Stimulated activated CD4-positive, alpha-beta T cell treated with anti-CD3 and anti-CD28 coated beads, Interleukin-15, amount 100 ng/mL, for 24 hours (primary cell): ENCODE measurements around the gene COL12A1.

ENCODE experiments used
- DNase-seq: peaks from one replicate; pipeline ENCODE4 v3.0.0-alpha.2; 2020

Gene COL12A1

GRCh38 chr6:75096966-75097365 lies 108.9 kb downstream of the COL12A1 start:
- no peak for DNase-seq

- no peak for DNase-seq
Observed at GRCh38 chr6:75094614-75095200, 111.1 kb downstream of the COL12A1 start.

GRCh38 chr6:75091467-75092190 lies 114.2 kb downstream of the COL12A1 start:
- no peak for DNase-seq

GRCh38 chr6:75090576-75090975 lies 115.3 kb downstream of the COL12A1 start:
- DNase-seq = no peak

GRCh38 chr6:75089921-75090320 lies 115.9 kb downstream of the COL12A1 start:
- DNase-seq = no peak

- DNase-seq = no peak
Observed at GRCh38 chr6:75089151-75089897, 116.5 kb downstream of the COL12A1 start.

GRCh38 chr6:75085931-75086635 lies 119.8 kb downstream of the COL12A1 start:
- DNase-seq = no peak

- no peak for DNase-seq
Observed at GRCh38 chr6:75084872-75085381, 120.9 kb downstream of the COL12A1 start.

GRCh38 chr6:75084018-75084417 lies 121.8 kb downstream of the COL12A1 start:
- no peak for DNase-seq

- no peak for DNase-seq
Observed at GRCh38 chr6:75081921-75082320, 123.9 kb downstream of the COL12A1 start.

- no peak for DNase-seq
Observed at GRCh38 chr6:75081047-75081446, 124.8 kb downstream of the COL12A1 start.

GRCh38 chr6:75079589-75079988 lies 126.3 kb downstream of the COL12A1 start:
- DNase-seq = no peak

- DNase-seq = no peak
Observed at GRCh38 chr6:75077701-75078100, 128.2 kb downstream of the COL12A1 start.

GRCh38 chr6:75076009-75076408 lies 129.8 kb downstream of the COL12A1 start:
- no peak for DNase-seq

GRCh38 chr6:75070244-75070643 lies 135.6 kb downstream of the COL12A1 start:
- DNase-seq = no peak

- no peak for DNase-seq
Observed at GRCh38 chr6:75065523-75065922, 140.3 kb downstream of the COL12A1 start.

- no peak for DNase-seq
Observed at GRCh38 chr6:75052491-75052890, 153.4 kb downstream of the COL12A1 start.

GRCh38 chr6:75049308-75049707 lies 156.5 kb downstream of the COL12A1 start:
- no peak for DNase-seq

- DNase-seq = no peak
Observed at GRCh38 chr6:75044846-75045245, 161.0 kb downstream of the COL12A1 start.

- no peak for DNase-seq
Observed at GRCh38 chr6:75041381-75041780, 164.5 kb downstream of the COL12A1 start.
